CD14-positive monocyte (primary cell): ENCODE data around the gene STIP1. TPM values are rescaled to one million over a fixed set of nuclear protein-coding genes. Genes with fewer than 3 reads are reported as not detected.

Experiments
- DNase-seq, 3 donors: peaks; one replicate each; pipeline ENCODE4 v3.0.0-alpha.2; 2011 to 2022
- H2AFZ ChIP-seq: 2 replicates; pipeline ENCODE4 v1.6.0; 2012; ENCODE audit warnings: mild to moderate bottlenecking, low read depth, low read length, inconsistent platforms; ENCODE audit not compliant: insufficient read depth, poor library complexity, severe bottlenecking
- H3K27ac ChIP-seq, 2 donors: 1 replicate in 1 of 2; 2 replicates in 1 of 2; pipeline ENCODE4 v1.5.1; 2012 to 2013; ENCODE audit warnings: low read length in 2 of 2, control low read depth in 1 of 2, inconsistent platforms in 1 of 2, low read depth in 1 of 2, mild to moderate bottlenecking in 1 of 2
- H3K27me3 ChIP-seq, 2 donors: one replicate each; pipeline versions ENCODE4 v1.6.0 to v1.6.1; 2011 to 2013; ENCODE audit warnings: low read length in 2 of 2; ENCODE audit not compliant: control insufficient read depth in 2 of 2, insufficient read depth in 2 of 2
- H3K36me3 ChIP-seq, 2 donors: replicated peaks in 1 of 2; 1 replicate in 1 of 2; 2 replicates in 1 of 2; pipeline versions ENCODE4 v1.5.1 to v1.6.1; 2012 to 2013; ENCODE audit warnings: low read length in 2 of 2, control low read depth in 1 of 2, inconsistent platforms in 1 of 2, mild to moderate bottlenecking in 1 of 2; ENCODE audit not compliant: insufficient read depth in 2 of 2, control insufficient read depth in 1 of 2
- H3K4me1 ChIP-seq, 2 donors: 1 replicate in 1 of 2; 2 replicates in 1 of 2; pipeline versions ENCODE4 v1.5.1 to v1.6.1; 2012 to 2013; ENCODE audit warnings: low read length in 2 of 2, control low read depth in 1 of 2, inconsistent platforms in 1 of 2, mild to moderate bottlenecking in 1 of 2, moderate library complexity in 1 of 2; ENCODE audit not compliant: insufficient read depth in 2 of 2, control insufficient read depth in 1 of 2
- H3K4me2 ChIP-seq: replicated peaks from 2 replicates; pipeline ENCODE3; 2012; ENCODE audit warnings: low read length, moderate library complexity, mild to moderate bottlenecking; ENCODE audit not compliant: poor library complexity, severe bottlenecking; ENCODE audit errors: extremely low read depth
- H3K4me3 ChIP-seq, 3 experiments: fragments of 200-600 bp in 1 of 3; sonication (generic) in 1 of 3; replicated peaks in 1 of 3; 1 replicate in 2 of 3; 2 replicates in 1 of 3; pipeline ENCODE4 v1.5.1; 2011 to 2013; ENCODE audit warnings: low read length in 3 of 3, mild to moderate bottlenecking in 3 of 3, control low read depth in 2 of 3, low read depth in 2 of 3, inconsistent platforms in 1 of 3, moderate library complexity in 1 of 3
- H3K79me2 ChIP-seq: 2 replicates; pipeline ENCODE4 v1.6.0; 2012; ENCODE audit warnings: mild to moderate bottlenecking, control low read depth, inconsistent platforms, low read length, moderate library complexity; ENCODE audit not compliant: insufficient read depth
- H3K9ac ChIP-seq: 2 replicates; pipeline ENCODE4 v1.6.0; 2017; ENCODE audit warnings: low read length, mild to moderate bottlenecking; ENCODE audit not compliant: insufficient read depth, poor library complexity, severe bottlenecking
- H3K9me3 ChIP-seq, 2 donors: replicated peaks in 1 of 2; 1 replicate in 1 of 2; 2 replicates in 1 of 2; pipeline versions ENCODE4 v1.5.1 to v1.6.1; 2012 to 2013; ENCODE audit warnings: low read length in 2 of 2, control low read depth in 1 of 2; ENCODE audit not compliant: control insufficient read depth in 1 of 2, insufficient read depth in 1 of 2
- H4K20me1 ChIP-seq: 2 replicates; pipeline ENCODE4 v1.6.0; 2012; ENCODE audit warnings: mild to moderate bottlenecking, low read length, control low read depth, moderate library complexity; ENCODE audit not compliant: insufficient read depth
- H3K27ac Mint-ChIP-seq, 7 donors: one replicate each; pipeline ENCODE4 v1.8.0; 2020; ENCODE audit warnings: mild to moderate bottlenecking in 7 of 7, mixed read lengths in 7 of 7, moderate library complexity in 6 of 7, inconsistent platforms in 2 of 7
- H3K27me3 Mint-ChIP-seq, 3 donors: one replicate each; pipeline ENCODE4 v1.8.0; 2021 to 2022; ENCODE audit warnings: low read depth in 3 of 3, mild to moderate bottlenecking in 3 of 3, mixed read lengths in 3 of 3, moderate library complexity in 3 of 3, inconsistent platforms in 1 of 3
- H3K36me3 Mint-ChIP-seq, 2 donors: one replicate each; pipeline ENCODE4 v1.8.0; 2020; ENCODE audit warnings: mixed read lengths in 2 of 2, inconsistent platforms in 1 of 2, mild to moderate bottlenecking in 1 of 2
- H3K4me1 Mint-ChIP-seq: one replicate; pipeline ENCODE4 v1.8.0; 2020; ENCODE audit warnings: mild to moderate bottlenecking, mixed read lengths
- H3K4me3 Mint-ChIP-seq, 2 donors: one replicate each; pipeline ENCODE4 v1.8.0; 2020; ENCODE audit warnings: mild to moderate bottlenecking in 2 of 2, mixed read lengths in 2 of 2, moderate library complexity in 1 of 2
- H3K9me3 Mint-ChIP-seq, 7 donors: one replicate each; pipeline ENCODE4 v1.8.0; 2020 to 2022; ENCODE audit warnings: mixed read lengths in 7 of 7, mild to moderate bottlenecking in 6 of 7, moderate library complexity in 6 of 7, inconsistent platforms in 2 of 7
- CTCF ChIP-seq: fragments of 200-600 bp; IDR thresholded peaks from one replicate; pipeline ENCODE4 v1.8.0; 2022; ENCODE audit warnings: antibody characterized with exemption, mild to moderate bottlenecking
- WGBS: methylation state at CpG from one replicate; pipeline ENCODE4 v1.1.5; 2013; ENCODE audit warnings: missing lambda C conversion rate; ENCODE audit not compliant: insufficient coverage; 5-methylcytosine and 5-hydroxymethylcytosine counted together
- intact Hi-C, 2 donors: fragments of 100-400 bp; cut with micrococcal nuclease; formaldehyde crosslinking; loops; one replicate each; pipeline versions ENCODE4 v1.15.0 to v1.15.1; 2023
- polyA plus RNA-seq, 3 donors: library from polyadenylated mRNA; depleted of rRNA in 1 of 3; unstranded in 2 of 3; stranded (reverse) in 1 of 3; fragments of 300-500 nt in 2 of 3; fragments of >200 nt in 1 of 3; fragmentation: Illumina TruSeq in 2 of 3; gene quantifications; 1 replicate in 2 of 3; 2 replicates in 1 of 3; pipeline ENCODE4 v1.2.3, GENCODE V29; 2012 to 2021

The STIP1 gene
- polyA plus RNA-seq, 3 donors = 44.5 to 52.0 (median 51.1) TPM

- Histone ChIP-seq H3K4me2 (no peak overlapping the region), H3K9me3 (no peaks in the 10 kb centered on the region), H3K27me3 (no peaks in the 10 kb centered on the region), H3K27ac (no peak overlapping the region), H2AFZ (no peak overlapping the region), H3K9ac (no peak overlapping the region), H3K36me3 (no peaks in the 10 kb centered on the region), H3K79me2 (no peaks in the 10 kb centered on the region), H3K4me1 (peaks cover 0 to 2% of the 10 kb centered on the region in 2 donors), H4K20me1 (no peaks in the 10 kb centered on the region), H3K4me3 (no peak overlapping the region)
- peaks cover 4 to 7% (median 7%) of the 10 kb centered on the region in 3 donors for H3K27me3 Mint-ChIP-seq
- intact Hi-C loops = no loop called here
- no peak for DNase-seq
- H3K4me1 Mint-ChIP-seq = peaks cover 2% of the 10 kb centered on the region
- no peaks in the 10 kb centered on the region for H3K36me3 Mint-ChIP-seq
- no peak overlapping the region for H3K4me3 Mint-ChIP-seq
- 93% methylated on average over 13 of the region's 16 CpGs for WGBS
- H3K27ac Mint-ChIP-seq = no peak overlapping the region
- TF ChIP-seq CTCF = no peak
- H3K9me3 Mint-ChIP-seq = peaks cover 0 to 2% (median 0%) of the 10 kb centered on the region in 7 donors
These were observed 47.6 kb upstream of the STIP1 start for GRCh38 chr11:64138398-64138797.

- no peak for TF ChIP-seq CTCF
- Histone ChIP-seq H3K4me2 (no peak overlapping the region), H3K4me3 (no peak overlapping the region), H3K9ac (no peak overlapping the region), H3K27me3 (no peaks in the 10 kb centered on the region), H2AFZ (no peak overlapping the region), H3K27ac (no peak overlapping the region), H4K20me1 (no peaks in the 10 kb centered on the region), H3K4me1 (peaks cover 0 to 5% of the 10 kb centered on the region in 2 donors), H3K36me3 (no peaks in the 10 kb centered on the region), H3K79me2 (no peaks in the 10 kb centered on the region), H3K9me3 (no peaks in the 10 kb centered on the region)
- 98% methylated on average over 14 of the region's 15 CpGs for WGBS
- Mint-ChIP-seq H3K36me3 (no peaks in the 10 kb centered on the region), H3K27me3 (peaks cover 4 to 9% (median 6%) of the 10 kb centered on the region in 3 donors), H3K4me1 (peaks cover 7% of the 10 kb centered on the region), H3K27ac (no peak overlapping the region), H3K4me3 (no peak overlapping the region), H3K9me3 (peaks cover 0 to 2% (median 0%) of the 10 kb centered on the region in 7 donors)
- intact Hi-C loops = no loop called here
- DNase-seq = no peak
These were observed 46.9 kb upstream of the STIP1 start for GRCh38 chr11:64139049-64139448.
